ENCODE data around the gene LORICRIN. TPM values are rescaled to one million over a fixed set of nuclear protein-coding genes. Genes with fewer than 3 reads are reported as not detected.

Gene LORICRIN
- total RNA-seq, 4 donors from 2014 or later = not detected

DNA sequence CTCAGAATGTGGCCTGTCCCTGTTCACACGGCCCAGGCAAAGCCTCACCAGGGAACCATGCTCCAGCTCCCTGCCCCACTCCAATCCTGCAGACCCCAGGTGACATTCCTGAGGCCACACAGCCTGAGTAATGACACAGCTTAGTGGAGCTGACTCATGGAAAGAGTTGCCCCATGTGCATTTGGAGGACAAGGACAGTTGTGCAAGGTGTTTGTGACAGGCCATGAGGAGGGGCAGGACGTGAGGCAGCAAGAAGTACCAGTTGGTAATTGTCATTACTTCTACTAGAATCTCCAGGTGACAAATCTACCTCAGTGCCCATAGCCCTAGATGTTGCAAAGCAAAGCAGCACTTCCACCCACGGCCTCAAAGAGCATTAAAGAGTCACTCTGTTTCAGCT is 26.9 kb upstream of the LORICRIN start:
- DNase-seq (ENCODE audit: low spot score) (no peak), ATAC-seq (ENCODE audit: low FRiP score) (no peak)
- TF ChIP-seq, protein P1, sequence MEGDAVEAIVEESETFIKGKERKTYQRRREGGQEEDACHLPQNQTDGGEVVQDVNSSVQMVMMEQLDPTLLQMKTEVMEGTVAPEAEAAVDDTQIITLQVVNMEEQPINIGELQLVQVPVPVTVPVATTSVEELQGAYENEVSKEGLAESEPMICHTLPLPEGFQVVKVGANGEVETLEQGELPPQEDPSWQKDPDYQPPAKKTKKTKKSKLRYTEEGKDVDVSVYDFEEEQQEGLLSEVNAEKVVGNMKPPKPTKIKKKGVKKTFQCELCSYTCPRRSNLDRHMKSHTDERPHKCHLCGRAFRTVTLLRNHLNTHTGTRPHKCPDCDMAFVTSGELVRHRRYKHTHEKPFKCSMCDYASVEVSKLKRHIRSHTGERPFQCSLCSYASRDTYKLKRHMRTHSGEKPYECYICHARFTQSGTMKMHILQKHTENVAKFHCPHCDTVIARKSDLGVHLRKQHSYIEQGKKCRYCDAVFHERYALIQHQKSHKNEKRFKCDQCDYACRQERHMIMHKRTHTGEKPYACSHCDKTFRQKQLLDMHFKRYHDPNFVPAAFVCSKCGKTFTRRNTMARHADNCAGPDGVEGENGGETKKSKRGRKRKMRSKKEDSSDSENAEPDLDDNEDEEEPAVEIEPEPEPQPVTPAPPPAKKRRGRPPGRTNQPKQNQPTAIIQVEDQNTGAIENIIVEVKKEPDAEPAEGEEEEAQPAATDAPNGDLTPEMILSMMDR (IDR thresholded peaks at IDR 0.05) = no peak

DNA sequence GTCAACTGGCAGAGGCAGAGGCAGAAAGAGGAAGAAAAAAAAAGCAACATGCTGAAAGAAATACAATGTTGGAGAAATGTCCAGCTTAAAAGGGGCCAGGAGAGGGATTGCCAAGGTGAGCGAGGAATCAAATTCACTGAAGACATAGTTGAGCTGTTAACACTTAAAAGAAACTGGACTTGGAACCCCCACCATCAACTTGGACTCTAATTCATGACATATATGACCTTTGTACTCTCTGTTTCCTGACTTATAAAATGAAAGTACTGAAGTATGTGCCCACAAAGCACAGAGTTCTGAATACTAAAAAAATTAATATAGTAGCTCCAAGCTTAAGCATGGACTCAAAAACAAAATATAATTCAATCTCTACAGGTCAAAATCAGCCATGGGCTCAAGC is 26.0 kb upstream of the LORICRIN start:
- TF ChIP-seq, protein P1 (IDR thresholded peaks at IDR 0.05) = no peak
- ATAC-seq (ENCODE audit: low FRiP score) = no peak
- no peak for DNase-seq (ENCODE audit: low spot score)

DNA sequence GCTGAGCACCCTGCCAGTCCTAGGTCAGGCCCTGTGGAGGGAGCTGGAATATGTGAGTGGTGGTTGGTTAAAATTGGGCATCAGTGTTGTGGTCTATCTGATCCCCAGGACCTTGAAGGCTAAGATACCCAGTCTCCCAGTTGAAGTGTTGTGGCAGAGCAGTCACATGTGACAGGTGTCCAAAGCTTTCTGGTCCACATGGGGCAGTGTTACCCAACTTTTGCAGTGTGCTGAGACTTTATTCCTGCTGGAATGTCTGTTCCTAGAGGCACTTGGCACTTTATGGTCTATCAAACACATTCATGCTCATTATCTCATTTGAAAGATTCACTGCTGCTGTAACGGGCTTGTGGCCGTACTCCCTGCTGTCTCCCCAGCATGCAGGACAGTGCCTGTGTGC is 21.0 kb upstream of the LORICRIN start:
- DNase-seq (ENCODE audit: low spot score) (no peak), ATAC-seq (ENCODE audit: low FRiP score) (no peak)
- TF ChIP-seq, protein P1 (IDR thresholded peaks at IDR 0.05) = no peak

- TF ChIP-seq, protein P1 (IDR thresholded peaks at IDR 0.05) = no peak
- no peak for ATAC-seq (ENCODE audit: low FRiP score)
- no peak for DNase-seq (ENCODE audit: low spot score)
These were observed 17.3 kb upstream of the LORICRIN start for GRCh38 chr1:153242160-153242559.

- TF ChIP-seq, protein P1 (IDR thresholded peaks at IDR 0.05) = no peak
- no peak for ATAC-seq (ENCODE audit: low FRiP score)
- no peak for DNase-seq (ENCODE audit: low spot score)
These were observed 14.0 kb upstream of the LORICRIN start for GRCh38 chr1:153245466-153245865.

DNA sequence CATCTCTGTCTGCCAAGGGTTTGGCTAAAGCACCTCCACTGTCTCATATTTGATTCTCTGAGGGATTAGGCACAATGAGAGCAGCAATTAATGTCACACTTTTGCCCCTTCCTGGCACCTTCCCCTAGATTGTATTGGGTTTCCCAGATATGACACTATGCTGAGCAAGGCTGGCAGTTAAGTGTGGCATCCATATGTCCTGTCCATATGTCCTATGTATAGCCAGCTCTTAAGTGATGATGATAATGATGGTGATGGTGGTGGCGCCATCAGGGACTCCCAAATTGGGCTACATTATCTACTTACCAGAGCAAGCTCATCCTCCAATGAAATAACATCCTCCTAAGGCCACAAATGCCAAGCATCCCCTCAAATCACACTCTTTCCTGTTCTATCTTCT is 13.5 kb upstream of the LORICRIN start:
- TF ChIP-seq, protein P1 (IDR thresholded peaks at IDR 0.05) = no peak
- no peak for ATAC-seq (ENCODE audit: low FRiP score)
- no peak for DNase-seq (ENCODE audit: low spot score)

GRCh38 chr1:153246825-153247224 is 12.7 kb upstream of the LORICRIN start:
- TF ChIP-seq, protein P1 (IDR thresholded peaks at IDR 0.05) = no peak
- no peak for ATAC-seq (ENCODE audit: low FRiP score)
- DNase-seq (ENCODE audit: low spot score) = no peak
